DOHH2 (cell line): ENCODE data around the gene FOXN3.

Experiments used
- H3F3A ChIP-seq: fragments of 200-600 bp; sonication (generic), shearing (Covaris generic); 2 replicates; pipeline ENCODE4 v1.6.0; 2016; ENCODE audit warnings: antibody characterized with exemption, mild to moderate bottlenecking; ENCODE audit not compliant: control insufficient read depth, insufficient read depth
- H3K27ac ChIP-seq: fragments of 200-600 bp; sonication (generic); 2 replicates; pipeline ENCODE4 v1.5.1; 2014; ENCODE audit warnings: low read depth, mild to moderate bottlenecking, low read length, moderate library complexity
- H3K27me3 ChIP-seq: fragments of 200-600 bp; sonication (generic); 2 replicates; pipeline ENCODE4 v1.6.1; 2014; ENCODE audit warnings: mild to moderate bottlenecking, low read length, mixed read lengths; ENCODE audit not compliant: control insufficient read depth
- H3K36me3 ChIP-seq: fragments of 200-600 bp; sonication (generic); 2 replicates; pipeline ENCODE4 v1.6.1; 2014; ENCODE audit warnings: mild to moderate bottlenecking, low read length, moderate library complexity, mixed read lengths; ENCODE audit not compliant: control insufficient read depth
- H3K4me1 ChIP-seq: fragments of 200-600 bp; sonication (generic); 2 replicates; pipeline ENCODE4 v1.6.1; 2014; ENCODE audit warnings: mild to moderate bottlenecking, low read length, mixed read lengths; ENCODE audit not compliant: control insufficient read depth
- H3K4me2 ChIP-seq: fragments of 200-600 bp; sonication (generic); 2 replicates; pipeline ENCODE4 v1.6.0; 2014; ENCODE audit warnings: mild to moderate bottlenecking, low read length, moderate library complexity
- H3K4me3 ChIP-seq: fragments of 200-600 bp; sonication (generic); 2 replicates; pipeline ENCODE4 v1.5.1; 2014; ENCODE audit warnings: mild to moderate bottlenecking, low read length, mixed read lengths
- H3K79me2 ChIP-seq: fragments of 200-600 bp; sonication (generic); 2 replicates; pipeline ENCODE4 v1.6.1; 2014; ENCODE audit warnings: mild to moderate bottlenecking, low read length, mixed read lengths; ENCODE audit not compliant: control insufficient read depth
- H3K9me2 ChIP-seq: fragments of 200-600 bp; sonication (generic); replicated peaks from 2 replicates; pipeline ENCODE4 v1.6.1; 2014; ENCODE audit warnings: mild to moderate bottlenecking, low read length, mixed read lengths; ENCODE audit not compliant: control insufficient read depth
- H3K9me3 ChIP-seq: fragments of 200-600 bp; sonication (generic); 2 replicates; pipeline ENCODE4 v1.6.1; 2014; ENCODE audit warnings: antibody characterized with exemption, low read length, mixed read lengths; ENCODE audit not compliant: control insufficient read depth, insufficient read depth
- H4K20me1 ChIP-seq: fragments of 200-600 bp; sonication (generic); 2 replicates; pipeline ENCODE4 v1.6.0; 2014; ENCODE audit warnings: low read depth, mild to moderate bottlenecking, antibody characterized with exemption, low read length, moderate library complexity; ENCODE audit not compliant: control insufficient read depth, insufficient read depth
- CTCF ChIP-seq: fragments of 200-600 bp; sonication (generic); IDR thresholded peaks from one replicate; pipeline ENCODE4 v1.5.1; 2014; ENCODE audit warnings: antibody characterized with exemption, mild to moderate bottlenecking, low read depth, low read length; ENCODE audit not compliant: poor library complexity, severe bottlenecking
- EZH2phosphoT487 ChIP-seq: fragments of 200-600 bp; sonication (generic); IDR thresholded peaks from 2 replicates; pipeline ENCODE4 v1.6.1; 2017; ENCODE audit warnings: borderline replicate concordance, mild to moderate bottlenecking, antibody characterized with exemption, low read length, moderate library complexity, mixed read lengths

FOXN3 gene

GRCh38 chr14:89384636-89385035 is 32.4 kb downstream of the FOXN3 start:
- Histone ChIP-seq H3K27ac (peak overlapping the region; percentile 63), H3K4me1 (peaks cover 59% of the 10 kb centered on the region), H3K9me2 (no peaks in the 10 kb centered on the region), H3K9me3 (peaks cover 12% of the 10 kb centered on the region; the same call in 1 of the 2 replicates), H3K36me3 (peaks cover 4% of the 10 kb centered on the region; the same call in 1 of the 2 replicates), H3K4me2 (peak overlapping the region; percentile 74), H3K4me3 (no peak overlapping the region), H3F3A (peaks cover 12% of the 10 kb centered on the region), H3K79me2 (peaks cover 37% of the 10 kb centered on the region), H4K20me1 (no peaks in the 10 kb centered on the region), H3K27me3 (no peaks in the 10 kb centered on the region)
- TF ChIP-seq EZH2phosphoT487 (no peak), CTCF (no peak)

DNA sequence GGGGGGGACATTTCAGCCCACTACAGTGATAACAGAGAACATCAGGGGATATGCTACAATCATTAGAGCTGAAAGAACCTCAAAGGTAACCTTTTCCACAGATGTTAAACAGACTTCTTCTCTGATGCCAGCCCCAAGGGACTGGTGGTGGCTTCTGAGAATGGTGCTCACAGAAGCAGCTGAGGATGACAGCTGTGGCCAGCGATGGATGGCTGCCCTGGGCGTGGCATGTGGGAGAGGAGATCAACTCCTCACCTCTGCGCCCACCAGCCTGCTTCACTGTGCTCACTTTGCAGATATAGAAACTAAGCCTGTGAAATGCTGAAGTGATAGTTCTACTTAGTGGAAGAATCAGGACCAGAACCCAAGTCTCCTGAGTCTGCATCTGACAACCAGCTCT is 33.0 kb downstream of the FOXN3 start:
- peaks cover 12% of the 10 kb centered on the region; the same call in 1 of the 2 replicates for H3K9me3 ChIP-seq
- peaks cover 59% of the 10 kb centered on the region for H3K4me1 ChIP-seq
- H3K27ac ChIP-seq, result peak overlapping the region; percentile 63
- no peaks in the 10 kb centered on the region for H3K9me2 ChIP-seq
- H3K79me2 ChIP-seq, result peaks cover 39% of the 10 kb centered on the region
- peak overlapping the region; percentile 53 for H3K4me3 ChIP-seq
- peaks cover 4% of the 10 kb centered on the region; the same call in 1 of the 2 replicates for H3K36me3 ChIP-seq
- H3K4me2 ChIP-seq, result peak overlapping the region; percentile 74
- no peaks in the 10 kb centered on the region for H3K27me3 ChIP-seq
- H3F3A ChIP-seq, result peaks cover 12% of the 10 kb centered on the region
- H4K20me1 ChIP-seq, result no peaks in the 10 kb centered on the region
- TF ChIP-seq CTCF (no peak), EZH2phosphoT487 (no peak)

DNA sequence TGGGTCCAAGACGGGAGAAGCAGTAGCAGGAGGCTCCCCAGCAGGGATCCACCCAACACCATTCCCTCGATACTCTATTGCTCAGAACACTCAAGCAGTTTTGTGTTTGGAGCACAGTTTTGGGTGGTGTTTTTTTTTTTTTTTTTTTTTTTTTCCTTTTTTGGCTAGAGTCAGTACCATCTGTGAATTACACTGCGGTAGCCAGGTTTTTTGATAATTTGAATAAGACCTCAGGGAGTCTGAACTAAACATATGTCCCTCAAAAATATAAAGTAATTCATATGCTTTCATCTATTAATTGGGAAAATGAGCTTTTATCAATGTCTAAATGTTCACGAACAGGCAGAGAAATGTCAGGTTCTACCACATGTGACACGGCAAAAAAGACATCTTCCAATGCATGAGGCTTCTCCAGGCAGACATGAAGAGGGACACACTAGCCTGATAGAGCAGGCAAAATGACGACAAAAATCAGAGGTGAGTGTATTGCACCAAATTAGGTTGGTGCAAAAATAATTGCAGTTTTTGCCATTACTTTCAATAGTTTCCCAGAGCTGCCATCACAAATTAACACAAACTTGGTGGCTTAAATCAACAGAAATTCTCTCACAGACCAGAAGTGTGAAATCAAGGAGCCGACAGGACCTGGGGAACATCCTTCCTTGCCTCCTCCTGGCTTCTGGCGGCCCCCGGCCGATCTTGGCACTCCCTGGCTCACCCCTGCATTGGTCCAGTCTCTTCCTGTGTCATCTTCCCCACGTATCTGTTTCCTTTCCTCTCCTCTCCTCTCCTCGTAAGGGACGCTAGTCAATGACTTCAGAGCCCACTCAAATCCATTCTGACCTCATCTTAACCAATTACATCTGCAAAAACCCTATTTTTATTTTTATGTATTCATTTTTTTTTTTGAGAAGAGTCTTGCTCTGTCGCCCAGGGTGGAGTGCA is 33.9 kb downstream of the FOXN3 start:
- peaks cover 12% of the 10 kb centered on the region; the same call in 1 of the 2 replicates for H3K9me3 ChIP-seq
- H3K4me3 ChIP-seq, result peak overlapping the region; percentile 53
- H3K27ac ChIP-seq, result peak overlapping the region; percentile 63
- H3K79me2 ChIP-seq, result peaks cover 41% of the 10 kb centered on the region
- H3F3A ChIP-seq, result peaks cover 12% of the 10 kb centered on the region
- TF ChIP-seq EZH2phosphoT487 (no peak), CTCF (no peak)
- no peaks in the 10 kb centered on the region for H3K27me3 ChIP-seq
- no peaks in the 10 kb centered on the region for H4K20me1 ChIP-seq
- H3K4me2 ChIP-seq, result peak overlapping the region; percentile 74
- H3K4me1 ChIP-seq, result peaks cover 62% of the 10 kb centered on the region
- H3K9me2 ChIP-seq, result no peaks in the 10 kb centered on the region
- H3K36me3 ChIP-seq, result peaks cover 4% of the 10 kb centered on the region; the same call in 1 of the 2 replicates
